ENCODE data around the gene ZNF836. TPM values are rescaled to one million over a fixed set of nuclear protein-coding genes. Genes with fewer than 3 reads are reported as not detected.

The ZNF836 gene
- polyA plus RNA-seq, 3 donors = 17.2 to 21.4 (median 18.2) TPM

Other genes with a start within 250 kb of the ZNF836 start
- 10 to 100 TPM; 12.3 to 16.9 (median 16.5) TPM for gene ZNF613, start 244.1 kb downstream of the ZNF836 start, polyA plus RNA-seq (ENCODE audit: insufficient read length in 3 of 3)
- gene ZNF350, start 184.8 kb downstream of the ZNF836 start, polyA plus RNA-seq (ENCODE audit: insufficient read length in 3 of 3) = 10 to 100 TPM; 18.8 to 22.8 (median 21.5) TPM
- 10 to 100 TPM; 19.6 to 20.5 (median 20.4) TPM for gene ZNF615, start 163.4 kb downstream of the ZNF836 start, polyA plus RNA-seq (ENCODE audit: insufficient read length in 3 of 3)
- gene ZNF614, start 143.2 kb downstream of the ZNF836 start, polyA plus RNA-seq (ENCODE audit: insufficient read length in 3 of 3) = 10 to 100 TPM; 17.3 to 19.0 (median 17.8) TPM
- gene ZNF432, start 122.8 kb downstream of the ZNF836 start, polyA plus RNA-seq (ENCODE audit: insufficient read length in 3 of 3) = 10 to 100 TPM; 21.3 to 25.0 (median 23.0) TPM
- 10 to 100 TPM; 12.7 to 16.2 (median 13.8) TPM for gene ZNF841, start 75.9 kb downstream of the ZNF836 start, polyA plus RNA-seq (ENCODE audit: insufficient read length in 3 of 3)
- 10 to 100 TPM; 21.3 to 22.0 (median 21.8) TPM for gene ZNF616, start 31.7 kb downstream of the ZNF836 start, polyA plus RNA-seq (ENCODE audit: insufficient read length in 3 of 3)
- 100 to 1,000 TPM; 423 to 502 (median 490) TPM for gene PPP2R1A, start 18.4 kb upstream of the ZNF836 start, polyA plus RNA-seq (ENCODE audit: insufficient read length in 3 of 3)
- gene ZNF766, start 98.0 kb upstream of the ZNF836 start, polyA plus RNA-seq (ENCODE audit: insufficient read length in 3 of 3) = 10 to 100 TPM; 19.7 to 25.0 (median 23.5) TPM
- gene ZNF480, start 125.5 kb upstream of the ZNF836 start, polyA plus RNA-seq (ENCODE audit: insufficient read length in 3 of 3) = 10 to 100 TPM; 16.5 to 20.5 (median 18.8) TPM
- 10 to 100 TPM; 13.4 to 14.0 (median 13.7) TPM for gene ZNF610, start 164.6 kb upstream of the ZNF836 start, polyA plus RNA-seq (ENCODE audit: insufficient read length in 3 of 3)
- gene ZNF880, start 198.3 kb upstream of the ZNF836 start, polyA plus RNA-seq (ENCODE audit: insufficient read length in 3 of 3) = 10 to 100 TPM; 20.0 to 29.7 (median 21.7) TPM
- gene ZNF528, start 226.2 kb upstream of the ZNF836 start, polyA plus RNA-seq (ENCODE audit: insufficient read length in 3 of 3) = 10 to 100 TPM; 27.4 to 29.6 (median 29.6) TPM